ENCODE data around the gene WFIKKN2.

WFIKKN2 gene

DNA sequence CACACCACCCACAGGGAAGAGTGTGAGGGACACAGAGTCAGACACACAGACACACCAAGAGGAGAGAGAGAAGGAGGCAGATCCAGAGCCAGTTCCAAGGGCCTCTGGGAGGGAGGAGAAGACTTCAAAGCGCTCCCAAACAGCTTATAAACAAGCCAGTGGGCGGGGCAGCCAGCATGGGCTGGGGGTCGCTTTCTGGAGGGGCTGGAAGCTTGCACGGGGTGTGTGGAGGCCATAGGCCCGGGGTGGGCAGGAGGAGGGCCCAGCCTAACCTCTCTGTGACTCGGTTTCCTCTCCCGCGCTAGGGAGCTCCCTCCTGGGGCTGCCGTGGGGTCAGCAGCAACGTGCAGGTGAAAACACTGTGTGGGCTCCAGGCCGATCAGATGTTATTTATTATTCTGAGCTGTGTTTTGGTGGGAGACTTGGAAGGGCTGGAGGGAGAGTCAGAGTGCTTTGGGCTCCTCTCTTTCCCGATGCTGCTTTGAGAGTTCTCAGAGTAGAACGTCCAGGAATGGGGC, 2.5 kb upstream of the WFIKKN2 start:
- TF ChIP-seq, protein P1, sequence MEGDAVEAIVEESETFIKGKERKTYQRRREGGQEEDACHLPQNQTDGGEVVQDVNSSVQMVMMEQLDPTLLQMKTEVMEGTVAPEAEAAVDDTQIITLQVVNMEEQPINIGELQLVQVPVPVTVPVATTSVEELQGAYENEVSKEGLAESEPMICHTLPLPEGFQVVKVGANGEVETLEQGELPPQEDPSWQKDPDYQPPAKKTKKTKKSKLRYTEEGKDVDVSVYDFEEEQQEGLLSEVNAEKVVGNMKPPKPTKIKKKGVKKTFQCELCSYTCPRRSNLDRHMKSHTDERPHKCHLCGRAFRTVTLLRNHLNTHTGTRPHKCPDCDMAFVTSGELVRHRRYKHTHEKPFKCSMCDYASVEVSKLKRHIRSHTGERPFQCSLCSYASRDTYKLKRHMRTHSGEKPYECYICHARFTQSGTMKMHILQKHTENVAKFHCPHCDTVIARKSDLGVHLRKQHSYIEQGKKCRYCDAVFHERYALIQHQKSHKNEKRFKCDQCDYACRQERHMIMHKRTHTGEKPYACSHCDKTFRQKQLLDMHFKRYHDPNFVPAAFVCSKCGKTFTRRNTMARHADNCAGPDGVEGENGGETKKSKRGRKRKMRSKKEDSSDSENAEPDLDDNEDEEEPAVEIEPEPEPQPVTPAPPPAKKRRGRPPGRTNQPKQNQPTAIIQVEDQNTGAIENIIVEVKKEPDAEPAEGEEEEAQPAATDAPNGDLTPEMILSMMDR (IDR thresholded peaks at IDR 0.05) = no peak

DNA sequence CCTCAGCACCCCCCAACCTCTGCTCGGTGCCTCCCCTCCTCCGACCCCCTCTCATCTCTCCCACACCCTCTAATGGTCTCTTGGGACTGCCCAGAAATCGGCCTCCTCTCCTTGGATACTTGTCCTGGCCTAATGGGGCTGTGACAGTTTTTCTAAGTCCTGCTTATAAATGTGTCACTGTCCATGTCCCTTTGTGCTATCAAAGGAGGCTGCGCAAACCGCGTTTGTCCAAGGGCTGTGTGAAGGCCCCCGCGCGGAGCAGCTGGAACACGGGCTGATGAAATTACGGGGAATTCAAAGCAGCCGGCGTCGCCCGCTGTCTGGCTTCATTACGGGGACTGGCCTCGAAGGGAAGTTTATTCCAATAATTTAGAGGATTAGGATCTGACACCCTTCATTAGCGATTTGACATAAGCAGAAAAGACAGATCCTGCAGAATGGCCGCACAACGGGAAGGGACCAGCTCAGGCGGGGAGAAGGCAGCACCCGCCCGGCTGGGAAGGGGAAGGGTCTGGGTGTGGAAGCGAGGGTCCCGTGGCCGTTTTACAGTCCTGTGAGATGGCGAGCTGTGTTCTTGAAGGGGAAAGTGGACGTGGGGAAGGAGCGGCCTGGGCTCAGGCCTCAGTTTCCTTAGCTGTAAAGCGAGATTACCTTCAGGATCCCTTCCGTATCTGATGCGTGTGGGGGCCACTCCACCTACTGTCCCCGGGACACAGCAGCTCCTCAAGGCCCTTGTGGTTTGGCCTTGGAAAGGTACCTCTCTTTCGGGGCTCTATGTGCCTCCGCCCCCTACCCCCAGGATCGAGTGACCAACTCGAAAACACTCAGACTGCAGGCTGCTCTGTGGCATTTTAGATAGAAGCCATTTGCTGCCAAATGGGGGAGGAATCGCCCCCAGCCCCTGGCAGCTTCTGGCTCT, 1.6 kb upstream of the WFIKKN2 start:
- TF ChIP-seq, protein P1 (IDR thresholded peaks at IDR 0.05) = no peak

DNA sequence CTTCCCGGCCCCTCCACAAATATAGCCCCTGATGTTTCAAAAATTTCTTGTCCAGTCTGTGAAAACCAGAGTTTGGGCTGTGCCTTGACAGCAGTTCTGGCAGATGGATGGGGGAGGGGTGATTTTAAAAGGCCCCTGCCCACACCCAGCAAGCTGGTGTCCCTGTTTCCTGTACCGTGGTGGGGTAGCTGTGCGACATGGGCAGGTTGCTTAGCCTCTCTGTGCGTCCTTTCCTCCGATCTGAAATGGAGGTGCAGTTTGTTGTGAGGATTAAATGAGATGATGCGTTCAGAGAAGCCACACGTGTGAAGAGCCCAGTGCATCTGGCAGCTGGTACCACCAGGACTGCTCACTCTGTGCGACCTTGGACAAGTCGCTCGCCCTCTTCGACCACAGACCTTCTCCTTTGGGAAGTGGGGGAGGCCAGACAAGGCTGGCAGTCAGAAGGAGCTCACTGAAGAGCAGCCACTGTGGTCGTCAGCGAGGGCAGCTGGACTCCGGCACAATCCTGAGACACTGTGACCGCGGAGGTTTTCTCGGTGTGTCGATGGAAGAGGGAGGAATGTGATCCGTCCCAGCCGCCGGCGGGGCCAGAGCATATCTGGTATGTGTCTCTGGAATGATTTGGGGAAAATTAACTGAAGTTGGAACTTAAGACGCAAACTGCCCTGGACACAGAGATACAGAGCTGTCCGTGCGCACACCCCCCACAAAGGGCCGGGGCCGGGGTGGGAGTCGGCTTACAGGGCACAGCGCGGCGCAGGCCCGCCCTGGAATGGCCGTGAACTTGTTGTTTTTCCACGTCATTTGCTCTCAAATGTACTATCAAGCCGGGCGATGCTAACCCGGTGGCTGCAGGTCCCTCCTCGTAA, 721 bp upstream of the WFIKKN2 start:
- TF ChIP-seq, protein P1 (IDR thresholded peaks at IDR 0.05) = no peak

DNA sequence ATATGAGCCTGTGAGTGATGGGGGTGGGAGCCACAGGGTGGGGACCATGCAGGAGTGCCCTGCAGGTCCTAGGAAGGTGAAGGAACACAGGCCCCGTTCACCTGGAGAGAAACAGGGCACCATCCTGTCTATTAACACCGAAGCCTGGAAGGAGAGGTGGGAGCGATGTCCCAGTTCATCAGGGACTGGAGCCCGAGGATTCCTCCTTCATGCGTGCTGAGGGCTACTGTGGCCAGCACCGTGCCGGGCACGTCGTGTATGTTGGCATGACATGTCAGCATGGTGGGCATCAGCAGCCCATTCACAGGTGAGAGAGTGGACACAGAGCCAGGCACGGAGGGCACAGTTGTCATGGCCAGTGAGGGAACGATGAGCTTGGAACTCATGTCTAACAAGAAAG, 1.4 kb downstream of the WFIKKN2 start:
- TF ChIP-seq, protein P1 (IDR thresholded peaks at IDR 0.05) = no peak

DNA sequence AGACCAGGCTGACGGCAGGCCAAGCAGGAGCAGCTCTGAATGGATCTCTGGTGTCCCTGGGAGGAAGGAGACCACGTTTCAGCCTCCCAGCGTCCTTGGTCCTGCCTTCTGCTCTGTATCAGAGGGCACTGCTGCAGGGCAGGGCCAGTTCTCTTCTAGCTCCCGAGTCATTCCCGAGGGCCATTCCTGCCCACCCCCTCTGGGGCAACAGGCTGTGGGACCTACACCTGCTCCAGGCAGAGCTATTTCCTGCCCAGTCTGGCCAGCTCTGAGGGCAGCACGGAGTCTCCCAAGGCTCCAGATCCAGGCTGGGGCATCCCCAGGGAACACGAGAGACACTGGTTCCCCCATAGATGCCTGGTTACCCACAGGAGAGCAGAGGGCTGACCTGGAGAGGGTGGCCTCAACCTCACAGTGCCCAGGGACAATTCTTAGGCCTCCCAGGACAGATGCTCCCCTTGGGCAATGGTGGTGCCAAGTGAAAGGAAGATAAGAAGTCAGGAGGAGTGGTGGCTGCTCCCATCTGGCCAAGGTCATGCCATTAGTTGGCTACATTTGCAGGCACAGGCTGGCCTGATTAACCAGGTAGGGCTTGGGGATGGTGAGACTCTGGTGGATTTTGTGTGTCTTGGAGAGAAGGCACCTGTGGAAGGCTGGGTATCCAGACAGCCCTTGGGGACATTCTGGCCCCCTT, 2.0 kb downstream of the WFIKKN2 start:
- TF ChIP-seq, protein P1 (IDR thresholded peaks at IDR 0.05) = no peak

DNA sequence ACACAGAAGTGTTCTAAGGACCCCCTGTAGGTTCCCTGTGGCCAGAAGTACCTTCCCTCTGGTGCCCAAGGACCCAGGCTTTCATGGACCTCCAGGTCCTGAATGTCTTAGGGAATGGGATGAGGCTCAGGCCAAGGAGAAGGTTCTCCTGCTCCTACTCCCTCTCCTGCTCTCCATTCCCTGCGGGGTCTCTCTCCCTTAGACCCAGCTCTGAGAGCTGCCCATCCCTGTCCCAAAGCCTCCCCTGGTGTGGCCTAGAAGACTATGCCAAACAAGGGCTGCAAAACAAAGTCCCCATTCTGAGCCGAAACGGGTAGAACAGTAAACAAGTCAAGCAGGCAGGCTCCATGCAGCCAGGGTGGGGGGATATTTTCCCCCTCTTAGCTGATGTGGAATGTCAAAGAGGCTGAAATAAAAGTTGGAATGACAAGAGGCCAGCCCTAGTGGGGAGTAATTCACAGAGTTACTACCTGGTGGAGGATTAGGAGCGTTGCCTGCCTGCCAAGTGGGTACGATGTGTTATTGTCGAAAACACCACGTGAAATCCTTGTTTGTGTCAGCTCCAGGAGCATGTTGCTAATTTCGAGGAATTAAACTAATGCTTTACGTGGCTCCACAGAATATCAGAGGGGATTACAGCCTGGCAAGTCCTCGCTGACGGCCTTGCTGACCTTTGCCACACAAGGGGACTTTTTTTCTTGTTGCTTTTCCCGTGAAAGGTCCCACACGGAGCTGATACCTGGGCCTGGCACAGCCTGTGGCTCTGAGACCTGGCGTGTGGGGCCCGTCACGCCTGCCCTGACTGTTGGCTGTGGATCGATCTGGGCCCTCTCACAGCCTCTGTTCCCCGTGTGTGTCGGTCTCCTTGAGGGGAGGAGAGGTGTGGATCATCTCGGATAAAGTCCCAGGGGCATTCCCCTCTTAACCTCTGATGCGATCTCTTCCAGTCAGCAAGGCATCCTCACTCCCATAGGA, 2.9 kb downstream of the WFIKKN2 start:
- TF ChIP-seq, protein P1 (IDR thresholded peaks at IDR 0.05) = no peak
